HL-60 (cell line): ENCODE data around the gene CELF2.

Experiments
- DNase-seq, 2 experiments: peaks; one replicate each; pipeline ENCODE4 v3.0.0-alpha.2; 2010 to 2020; ENCODE audit warnings: low read depth in 1 of 2, low spot score in 1 of 2
- H3K27ac ChIP-seq: fragments of 250-450 bp; sonication (Bioruptor Pico); replicated peaks from 2 replicates; pipeline ENCODE4 v1.5.1; 2020; ENCODE audit warnings: mild to moderate bottlenecking, moderate library complexity
- H3K27me3 ChIP-seq: fragments of 250-450 bp; sonication (Bioruptor Pico); 2 replicates; pipeline ENCODE4 v1.5.1; 2021; ENCODE audit warnings: mild to moderate bottlenecking, moderate library complexity; ENCODE audit not compliant: insufficient read depth, poor library complexity, severe bottlenecking
- H3K4me3 ChIP-seq: replicated peaks from 2 replicates; pipeline ENCODE4 v1.5.1; 2011; ENCODE audit warnings: mild to moderate bottlenecking, control low read depth, low read length; ENCODE audit not compliant: insufficient read depth
- GABPA ChIP-seq: IDR thresholded peaks from 2 replicates; pipeline ENCODE4 v1.6.1; 2012; ENCODE audit warnings: low read depth
- POLR2AphosphoS5 ChIP-seq: IDR thresholded peaks from 2 replicates; pipeline ENCODE4 v1.6.1; 2012; ENCODE audit warnings: low read depth
- SPI1 ChIP-seq: IDR thresholded peaks from 2 replicates; pipeline ENCODE4 v1.6.1; 2012; ENCODE audit warnings: low read depth, mild to moderate bottlenecking, borderline replicate concordance
- TF ChIP-seq, protein P1 (sequence below): IDR thresholded peaks from one replicate; pipeline ENCODE4 v1.5.1; 2011; ENCODE audit warnings: low read length, control low read depth, inconsistent platforms; ENCODE audit not compliant: insufficient read depth
- TF ChIP-seq, protein P2 (sequence below): IDR thresholded peaks from 2 replicates; pipeline ENCODE4 v1.6.1; 2012; ENCODE audit warnings: low read depth; ENCODE audit not compliant: insufficient replicate concordance

Gene CELF2

GRCh38 chr10:11249152-11249807 lies 231.6 kb downstream of the CELF2 start:
- no peak for DNase-seq

DNA sequence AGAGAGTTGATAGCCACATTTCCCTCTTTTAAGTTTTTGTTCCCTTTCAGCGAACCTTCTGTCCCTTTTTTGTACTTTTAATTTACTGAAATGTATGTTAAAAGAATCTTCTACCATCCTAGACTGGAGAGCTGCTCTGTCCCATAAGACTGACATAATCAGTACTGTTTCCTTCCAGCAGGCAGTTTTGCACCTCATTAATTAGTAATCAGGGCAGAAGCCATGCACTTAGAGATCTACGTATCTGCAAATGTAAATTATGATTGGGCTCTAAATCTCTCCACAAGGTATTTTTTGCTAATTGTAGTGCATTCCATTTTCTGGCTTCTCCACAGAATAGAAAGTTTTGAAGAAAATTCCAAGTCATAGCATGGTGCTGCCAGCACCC lies 232.1 kb downstream of the CELF2 start:
- DNase-seq = no peak
- H3K27me3 ChIP-seq = no peaks in the 10 kb centered on the region
- H3K27ac ChIP-seq = no peak overlapping the region
- TF ChIP-seq POLR2AphosphoS5 (no peak), SPI1 (no peak), GABPA (no peak)
- TF ChIP-seq, protein P1, sequence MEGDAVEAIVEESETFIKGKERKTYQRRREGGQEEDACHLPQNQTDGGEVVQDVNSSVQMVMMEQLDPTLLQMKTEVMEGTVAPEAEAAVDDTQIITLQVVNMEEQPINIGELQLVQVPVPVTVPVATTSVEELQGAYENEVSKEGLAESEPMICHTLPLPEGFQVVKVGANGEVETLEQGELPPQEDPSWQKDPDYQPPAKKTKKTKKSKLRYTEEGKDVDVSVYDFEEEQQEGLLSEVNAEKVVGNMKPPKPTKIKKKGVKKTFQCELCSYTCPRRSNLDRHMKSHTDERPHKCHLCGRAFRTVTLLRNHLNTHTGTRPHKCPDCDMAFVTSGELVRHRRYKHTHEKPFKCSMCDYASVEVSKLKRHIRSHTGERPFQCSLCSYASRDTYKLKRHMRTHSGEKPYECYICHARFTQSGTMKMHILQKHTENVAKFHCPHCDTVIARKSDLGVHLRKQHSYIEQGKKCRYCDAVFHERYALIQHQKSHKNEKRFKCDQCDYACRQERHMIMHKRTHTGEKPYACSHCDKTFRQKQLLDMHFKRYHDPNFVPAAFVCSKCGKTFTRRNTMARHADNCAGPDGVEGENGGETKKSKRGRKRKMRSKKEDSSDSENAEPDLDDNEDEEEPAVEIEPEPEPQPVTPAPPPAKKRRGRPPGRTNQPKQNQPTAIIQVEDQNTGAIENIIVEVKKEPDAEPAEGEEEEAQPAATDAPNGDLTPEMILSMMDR = no peak
- TF ChIP-seq, protein P2, sequence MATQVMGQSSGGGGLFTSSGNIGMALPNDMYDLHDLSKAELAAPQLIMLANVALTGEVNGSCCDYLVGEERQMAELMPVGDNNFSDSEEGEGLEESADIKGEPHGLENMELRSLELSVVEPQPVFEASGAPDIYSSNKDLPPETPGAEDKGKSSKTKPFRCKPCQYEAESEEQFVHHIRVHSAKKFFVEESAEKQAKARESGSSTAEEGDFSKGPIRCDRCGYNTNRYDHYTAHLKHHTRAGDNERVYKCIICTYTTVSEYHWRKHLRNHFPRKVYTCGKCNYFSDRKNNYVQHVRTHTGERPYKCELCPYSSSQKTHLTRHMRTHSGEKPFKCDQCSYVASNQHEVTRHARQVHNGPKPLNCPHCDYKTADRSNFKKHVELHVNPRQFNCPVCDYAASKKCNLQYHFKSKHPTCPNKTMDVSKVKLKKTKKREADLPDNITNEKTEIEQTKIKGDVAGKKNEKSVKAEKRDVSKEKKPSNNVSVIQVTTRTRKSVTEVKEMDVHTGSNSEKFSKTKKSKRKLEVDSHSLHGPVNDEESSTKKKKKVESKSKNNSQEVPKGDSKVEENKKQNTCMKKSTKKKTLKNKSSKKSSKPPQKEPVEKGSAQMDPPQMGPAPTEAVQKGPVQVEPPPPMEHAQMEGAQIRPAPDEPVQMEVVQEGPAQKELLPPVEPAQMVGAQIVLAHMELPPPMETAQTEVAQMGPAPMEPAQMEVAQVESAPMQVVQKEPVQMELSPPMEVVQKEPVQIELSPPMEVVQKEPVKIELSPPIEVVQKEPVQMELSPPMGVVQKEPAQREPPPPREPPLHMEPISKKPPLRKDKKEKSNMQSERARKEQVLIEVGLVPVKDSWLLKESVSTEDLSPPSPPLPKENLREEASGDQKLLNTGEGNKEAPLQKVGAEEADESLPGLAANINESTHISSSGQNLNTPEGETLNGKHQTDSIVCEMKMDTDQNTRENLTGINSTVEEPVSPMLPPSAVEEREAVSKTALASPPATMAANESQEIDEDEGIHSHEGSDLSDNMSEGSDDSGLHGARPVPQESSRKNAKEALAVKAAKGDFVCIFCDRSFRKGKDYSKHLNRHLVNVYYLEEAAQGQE = no peak
- no peak overlapping the region for H3K4me3 ChIP-seq

More at GRCh38 chr10:11249152-11249807, 231.6 kb downstream of the CELF2 start:
- TF ChIP-seq, protein P2 = no peak
- TF ChIP-seq GABPA (no peak), POLR2AphosphoS5 (no peak), SPI1 (no peak)
- TF ChIP-seq, protein P1 = no peak
- Histone ChIP-seq H3K27ac (no peak overlapping the region), H3K27me3 (no peaks in the 10 kb centered on the region), H3K4me3 (no peak overlapping the region)

- TF ChIP-seq, protein P1 = no peak
- TF ChIP-seq, protein P2 = no peak
- TF ChIP-seq POLR2AphosphoS5 (no peak), SPI1 (no peak), GABPA (no peak)
- no peak overlapping the region for H3K27ac ChIP-seq
- DNase-seq = no peak
- no peaks in the 10 kb centered on the region for H3K27me3 ChIP-seq
- no peak overlapping the region for H3K4me3 ChIP-seq
Observed at GRCh38 chr10:11250304-11250703, 232.6 kb downstream of the CELF2 start.
